ENCODE measurements around the gene SGK1.
"Not testable (repeated sequence)": the region's sequence is repeated elsewhere in the genome, so short reads cannot be mapped to it uniquely, and the experiment has no call there.

SGK1 gene

DNA sequence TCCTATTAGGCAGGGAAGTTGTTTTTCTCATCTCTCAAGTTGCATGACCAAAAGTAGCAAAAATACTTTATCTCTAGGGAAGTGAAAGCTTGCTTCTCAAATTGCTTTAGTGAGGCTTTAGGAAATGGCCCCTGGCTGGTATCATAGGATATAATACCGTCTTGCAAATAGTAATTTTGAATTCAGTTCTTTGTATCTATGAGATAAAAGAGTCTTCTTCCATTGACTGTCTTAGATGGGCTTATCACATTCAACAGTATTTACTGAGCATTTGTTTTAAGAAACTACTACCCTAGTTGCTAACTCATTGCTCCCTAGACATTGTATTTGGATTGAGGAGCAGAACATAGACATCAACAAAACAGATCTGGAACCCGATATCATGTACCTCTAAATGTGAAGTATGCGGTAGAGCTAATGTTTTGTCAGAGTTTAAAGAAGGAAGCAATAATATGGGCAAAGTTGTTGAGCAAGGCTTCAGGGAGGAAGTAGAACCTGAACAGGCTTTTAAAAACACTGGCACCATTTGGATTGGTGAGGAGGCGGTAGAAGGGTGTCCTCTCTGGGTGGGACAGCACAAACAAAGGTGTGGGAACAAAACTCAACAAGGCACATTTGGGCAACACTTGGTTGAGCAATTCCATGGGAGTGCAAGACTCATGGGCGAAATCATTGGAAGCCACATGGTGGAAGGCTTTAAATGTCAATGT lies 101.5 kb downstream of the SGK1 start:
- DNase-seq, result no peak

GRCh38 chr6:134213410-134213809 lies 104.5 kb downstream of the SGK1 start:
- DNase-seq, result not testable (repeated sequence)

- no peak for DNase-seq
These were observed 106.6 kb downstream of the SGK1 start for GRCh38 chr6:134211297-134211696.

- no peak for DNase-seq
These were observed 110.5 kb downstream of the SGK1 start for GRCh38 chr6:134207421-134207820.

DNA sequence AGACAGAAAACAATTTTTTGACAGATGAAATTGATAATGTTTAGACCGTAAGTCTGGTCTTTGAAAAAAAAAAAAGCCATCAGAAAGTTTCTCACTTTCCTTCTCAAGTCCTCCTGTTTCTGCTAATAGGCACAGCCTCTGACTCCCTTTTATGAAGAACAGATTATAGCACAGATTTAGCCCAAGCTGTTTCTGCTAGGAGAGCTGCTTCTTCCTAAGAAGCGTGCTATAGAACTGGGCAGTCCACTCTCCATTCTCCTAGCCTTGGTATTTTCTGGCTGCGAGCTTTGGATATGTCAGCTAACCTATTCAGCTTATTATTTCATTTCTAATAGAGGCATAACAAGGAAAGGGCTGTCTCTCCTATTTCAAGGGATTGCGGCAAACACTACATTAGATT lies 112.5 kb downstream of the SGK1 start:
- DNase-seq, result no peak

GRCh38 chr6:134204759-134205158 lies 113.2 kb downstream of the SGK1 start:
- DNase-seq, result not testable (repeated sequence)

GRCh38 chr6:134204031-134204430 lies 113.9 kb downstream of the SGK1 start:
- no peak for DNase-seq

DNA sequence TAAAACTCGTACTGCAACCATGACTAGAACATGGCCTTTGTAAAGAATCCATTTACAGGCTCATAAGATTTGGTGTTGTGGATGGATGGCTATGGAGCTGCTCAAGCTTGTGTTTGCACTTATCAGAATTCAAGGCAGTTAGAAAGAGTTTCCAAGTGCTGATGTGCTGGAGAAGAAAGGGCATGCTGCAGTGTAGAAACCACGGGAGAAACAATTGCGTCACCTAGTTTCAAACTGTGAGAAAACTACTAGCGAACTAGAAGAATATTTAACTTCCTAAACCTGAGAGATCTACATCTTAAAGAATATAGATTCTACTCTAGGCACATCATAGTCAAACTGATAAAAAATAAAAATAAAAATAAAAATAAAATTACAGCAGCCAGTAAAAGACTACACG lies 116.2 kb downstream of the SGK1 start:
- DNase-seq, result no peak

DNA sequence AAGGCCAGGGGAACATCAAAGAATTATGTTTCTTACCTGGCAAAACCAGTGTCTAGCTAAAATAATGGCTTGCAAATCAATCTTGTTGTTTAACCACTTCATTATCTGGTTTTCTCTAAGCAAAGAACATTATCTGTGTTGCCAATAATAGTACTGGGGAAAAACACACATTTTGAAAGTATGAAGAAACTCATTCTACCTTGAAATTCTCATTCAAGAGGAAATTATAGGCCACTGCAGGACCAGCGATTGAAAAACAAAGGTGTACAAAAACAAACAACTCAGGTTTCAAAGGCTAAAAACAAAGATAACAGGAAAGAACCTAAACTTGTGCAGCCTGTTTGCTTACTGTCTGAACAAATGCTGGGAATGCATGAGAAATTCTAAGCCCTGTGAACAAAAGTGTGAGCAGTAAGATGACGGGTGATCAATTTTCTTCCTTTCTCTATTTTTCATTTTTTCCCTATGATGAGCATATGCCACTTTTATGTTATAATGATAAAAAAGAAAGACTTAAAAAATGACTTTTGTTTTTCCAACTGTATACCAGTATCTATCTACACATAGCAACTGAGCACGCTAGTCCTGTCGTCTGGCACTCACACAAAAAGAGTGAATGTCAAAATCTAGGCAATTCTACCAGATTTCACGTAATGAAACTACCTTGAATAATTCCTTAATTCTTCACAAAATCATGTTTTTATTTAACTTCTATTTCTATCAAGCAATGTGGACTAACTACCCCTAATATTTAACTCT lies 117.9 kb downstream of the SGK1 start:
- peak; percentile 36 for DNase-seq

DNA sequence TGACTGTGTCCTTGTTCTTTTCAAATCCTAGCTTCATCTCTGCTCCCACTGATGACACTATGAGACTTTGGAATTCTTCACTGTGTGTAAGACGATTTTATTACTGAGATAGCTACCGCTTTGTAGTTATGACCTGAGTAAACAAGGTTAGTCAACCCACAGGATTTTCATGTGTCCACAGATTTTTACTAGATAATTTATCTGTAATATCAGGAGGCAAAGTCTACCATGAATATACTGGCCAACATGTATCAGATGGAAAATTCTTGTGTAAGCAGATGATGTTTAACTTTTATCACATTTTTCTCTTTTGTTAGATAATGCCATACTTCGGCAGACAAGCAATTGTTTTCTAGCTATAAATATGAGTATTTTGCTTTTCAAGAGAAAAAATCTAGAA lies 119.8 kb downstream of the SGK1 start:
- DNase-seq, result no peak

DNA sequence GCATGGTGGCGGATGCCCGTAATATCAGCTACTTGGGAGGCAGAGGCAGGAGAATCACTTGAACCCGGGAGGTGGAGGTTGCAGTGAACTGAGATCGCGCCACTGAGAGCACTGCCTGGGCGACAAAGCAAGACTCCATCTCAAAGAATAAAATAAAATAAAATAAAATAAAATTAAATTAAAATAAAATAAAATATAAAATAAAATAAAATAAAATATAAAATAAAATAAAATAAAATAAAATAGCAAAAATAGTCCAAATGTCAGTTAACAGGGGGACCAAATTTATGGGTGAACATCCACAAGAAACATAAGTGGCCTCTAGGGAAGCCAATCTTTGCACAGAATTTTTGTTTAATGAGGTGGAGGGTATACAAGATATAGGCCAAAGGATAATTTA lies 120.2 kb downstream of the SGK1 start:
- not testable (repeated sequence) for DNase-seq

- DNase-seq, result no peak
These were observed 121.2 kb downstream of the SGK1 start for GRCh38 chr6:134196568-134197193.

DNA sequence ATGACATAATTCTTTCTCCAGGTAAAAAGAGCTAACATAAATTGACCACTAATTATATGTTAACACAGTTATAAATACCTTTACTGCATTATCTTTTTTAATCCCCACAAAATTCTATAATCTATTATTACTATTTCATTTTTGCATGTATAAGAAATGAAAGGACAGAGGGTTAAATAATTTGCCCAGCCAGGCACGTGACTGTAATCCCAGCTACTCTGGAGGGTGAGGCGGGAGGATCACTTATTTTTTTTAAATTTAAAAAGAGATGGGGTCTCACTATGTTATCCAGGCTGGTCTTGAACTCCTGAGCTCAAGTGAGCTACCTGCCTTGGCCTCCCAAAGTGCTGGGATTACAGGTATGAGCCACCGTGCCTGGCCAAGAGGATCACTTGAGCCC lies 121.9 kb downstream of the SGK1 start:
- DNase-seq, result no peak

- no peak for DNase-seq
These were observed 122.6 kb downstream of the SGK1 start for GRCh38 chr6:134195164-134195906.

DNA sequence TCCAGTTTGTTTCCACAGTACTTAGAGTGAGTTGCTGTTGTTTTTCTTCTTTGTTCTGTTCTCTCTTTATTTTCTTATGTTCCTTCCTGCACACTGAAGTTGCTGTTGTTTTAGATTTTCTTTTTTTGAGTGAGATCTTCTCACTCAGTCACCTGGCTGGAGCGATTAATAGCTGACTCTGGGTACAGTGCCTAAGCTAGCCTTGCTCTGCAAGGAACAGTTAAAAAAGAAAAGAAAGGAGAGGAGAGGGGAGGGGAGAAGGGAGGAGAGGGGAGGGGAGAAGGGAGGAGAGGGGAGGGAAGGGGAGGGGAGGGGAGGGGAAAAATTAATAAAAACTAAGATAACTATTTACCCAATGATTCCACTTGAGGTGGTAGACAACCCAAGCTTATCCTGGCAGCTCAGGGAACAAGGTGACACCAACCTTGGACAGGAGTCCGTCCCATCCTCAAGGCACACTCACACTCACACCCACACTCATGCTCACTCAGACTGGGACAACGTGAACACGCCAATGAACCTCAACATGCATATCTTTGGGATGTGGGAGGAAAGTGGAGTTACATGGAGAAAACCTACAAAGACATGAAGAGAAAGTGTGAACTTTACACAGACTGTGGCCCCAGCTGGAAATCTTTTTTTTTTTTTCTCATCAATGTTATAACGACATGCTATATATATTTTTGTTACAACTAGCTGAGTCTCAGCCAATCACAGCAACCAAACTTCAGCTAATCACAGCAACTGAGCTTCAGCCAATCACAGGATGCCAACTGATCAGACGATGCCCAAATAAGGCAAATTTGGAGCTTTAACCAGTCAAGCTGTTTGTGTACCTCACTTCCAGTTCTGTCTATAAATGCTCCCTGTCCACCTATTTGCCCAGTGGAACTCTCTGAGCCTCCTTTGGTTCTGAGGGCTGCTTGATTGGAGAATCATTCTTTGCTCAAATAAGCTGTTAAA lies 124.1 kb downstream of the SGK1 start:
- no peak for DNase-seq

- not testable (repeated sequence) for DNase-seq
These were observed 125.3 kb downstream of the SGK1 start for GRCh38 chr6:134192609-134193008.

DNA sequence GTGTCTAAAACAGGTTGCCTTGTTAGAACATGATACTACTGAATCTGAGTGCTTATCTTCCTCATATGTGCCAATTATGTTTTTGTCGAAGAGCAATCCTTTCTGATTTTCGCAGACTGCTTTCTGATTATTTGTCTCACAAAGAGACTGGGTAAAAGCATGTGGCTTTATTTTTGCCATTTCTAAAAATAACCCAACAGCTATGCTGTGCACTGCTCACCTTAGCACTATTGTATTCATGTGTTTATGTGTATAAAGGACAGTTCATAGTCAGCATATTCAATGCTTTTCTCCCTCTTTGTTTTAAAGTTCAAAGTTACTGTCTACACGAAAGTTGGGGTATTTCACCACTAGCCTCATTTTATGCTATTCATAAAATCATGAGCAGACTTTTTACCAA lies 127.0 kb downstream of the SGK1 start:
- DNase-seq, result no peak

DNA sequence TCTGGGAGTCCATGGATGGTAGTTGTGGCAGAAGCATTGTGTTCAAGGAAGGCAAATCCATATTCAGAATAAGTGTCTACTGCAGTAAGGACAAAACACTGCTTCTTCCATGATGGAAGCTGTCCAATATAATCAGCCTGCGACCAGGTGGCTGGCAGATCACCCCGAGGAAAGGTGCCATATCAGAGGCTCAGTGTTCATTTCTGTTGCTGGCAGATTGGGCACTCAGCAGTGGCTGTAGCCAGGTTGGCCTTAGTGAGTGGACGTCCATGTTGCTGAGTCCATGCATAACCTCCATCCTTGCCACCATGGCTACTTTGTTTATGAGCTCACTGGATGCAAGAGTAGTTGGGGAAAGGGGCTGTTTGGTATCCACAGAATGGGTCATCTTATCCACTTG lies 130.2 kb downstream of the SGK1 start:
- no peak for DNase-seq

DNA sequence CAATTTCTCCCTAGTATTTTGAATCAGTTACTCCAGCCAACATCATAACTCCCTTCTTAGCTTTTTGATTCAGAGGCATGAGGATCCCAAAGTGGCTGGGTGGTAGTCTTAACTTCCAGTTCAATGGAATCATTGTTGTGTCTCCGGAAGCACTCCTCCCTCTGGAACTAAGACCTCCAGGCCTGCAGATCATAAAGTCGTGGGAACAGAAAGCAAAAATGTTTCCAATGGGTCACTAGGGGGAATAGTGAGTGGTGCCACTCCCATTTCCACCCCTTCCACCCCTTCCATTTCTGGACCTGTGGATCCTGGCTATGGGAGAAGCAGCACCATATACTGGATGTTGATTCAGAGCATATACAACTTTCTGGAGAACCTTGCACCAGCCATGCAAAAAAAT lies 130.8 kb downstream of the SGK1 start:
- no peak for DNase-seq

- no peak for DNase-seq
These were observed 131.6 kb downstream of the SGK1 start for GRCh38 chr6:134186355-134186754.

GRCh38 chr6:134185277-134185676 lies 132.6 kb downstream of the SGK1 start:
- DNase-seq, result no peak

DNA sequence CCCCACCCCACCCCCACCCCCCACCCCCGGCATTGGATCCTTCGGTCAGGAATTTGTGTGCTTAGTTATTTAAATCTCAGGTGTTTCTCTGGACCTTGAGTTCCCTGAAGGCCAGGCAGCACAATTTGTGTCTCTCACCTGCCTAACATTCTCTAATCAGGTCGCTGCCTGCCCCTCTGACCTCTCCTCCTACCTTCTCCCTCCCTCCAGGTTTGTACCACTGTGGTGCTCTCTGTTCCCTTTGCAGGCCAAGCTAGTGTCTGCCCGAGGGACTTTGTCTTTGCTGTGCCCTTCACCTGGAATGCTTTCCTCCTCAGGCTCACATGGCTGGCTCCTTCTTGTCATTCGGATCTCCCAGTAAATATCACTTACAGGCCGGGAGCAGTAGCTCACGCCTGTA lies 134.1 kb downstream of the SGK1 start:
- no peak for DNase-seq
